HepG2 (cell line): ENCODE data around the gene ADIPOR2. TPM values are rescaled to one million over a fixed set of nuclear protein-coding genes. Genes with fewer than 3 reads are reported as not detected.

Source experiments
- ATAC-seq: fragments of 200-7000 bp; cut with Tn5 transposase; 3 replicates; pipeline ENCODE4 v1.9.1; 2020; ENCODE audit warnings: mild to moderate bottlenecking, moderate library complexity
- BruUV-seq: library from RNA; stranded (reverse); fragments of 400-500 nt; replicated peaks from 2 replicates; lab custom pipeline; 2021; lab: Mats Ljungman, UMichigan
- CTCF ChIA-PET: fragments of 300-600 bp; formaldehyde crosslinking; extraction: SDS; loops from one replicate; lab custom pipeline; 2021; ENCODE audit warnings: low total read pairs, inconsistent platforms, low intra/inter-chr PET ratio; lab: Yijun Ruan, JAX
- POLR2A ChIA-PET: fragments of 350-600 bp; sonication (Branson Sonifier 250); formaldehyde crosslinking; loops from one replicate; lab custom pipeline; 2020; ENCODE audit warnings: antibody characterized with exemption, inconsistent platforms; lab: Yijun Ruan, JAX
- DNase-seq: peaks from one replicate; pipeline ENCODE4 v3.0.0-alpha.2; 2015; ENCODE audit warnings: low spot score
- FAIRE-seq: peaks from 3 replicates; lab custom pipeline; 2011; peaks lifted over from hg19 to GRCh38; lab: Jason Lieb, UNC
- H2AFZ ChIP-seq: one replicate; pipeline ENCODE4 v1.6.1; 2011; ENCODE audit warnings: low read length, inconsistent platforms
- H3K27ac ChIP-seq: fragments of 300-600 bp; 3 replicates; pipeline ENCODE4 v1.8.0; 2011; ENCODE audit warnings: mixed run types, mild to moderate bottlenecking, mixed read lengths, low read length, inconsistent platforms; ENCODE audit not compliant: insufficient read depth; ENCODE audit errors: extremely low read length
- H3K27me3 ChIP-seq, 2 experiments: fragments of 200-600 bp in 1 of 2; 2 replicates in 1 of 2; 3 replicates in 1 of 2; pipeline versions ENCODE4 v1.6.0 to v1.8.0; 2011; ENCODE audit warnings: low read length in 2 of 2, mild to moderate bottlenecking in 2 of 2, moderate library complexity in 2 of 2, inconsistent platforms in 1 of 2; ENCODE audit not compliant: insufficient read depth in 2 of 2, control insufficient read depth in 1 of 2
- H3K36me3 ChIP-seq, 2 experiments: fragments of 200-600 bp in 1 of 2; replicated peaks in 1 of 2; 2 replicates in 1 of 2; 3 replicates in 1 of 2; pipeline versions ENCODE4 v1.5.1 to v1.8.0; 2011; ENCODE audit warnings: low read length in 2 of 2, inconsistent platforms in 1 of 2; ENCODE audit not compliant: insufficient read depth in 2 of 2, control insufficient read depth in 1 of 2
- H3K4me1 ChIP-seq: 2 replicates; pipeline ENCODE4 v1.5.1; 2012; ENCODE audit warnings: low read length, inconsistent platforms; ENCODE audit not compliant: insufficient read depth
- H3K4me2 ChIP-seq: 2 replicates; pipeline ENCODE4 v1.6.0; 2011; ENCODE audit warnings: low read depth, low read length, inconsistent platforms
- H3K4me3 ChIP-seq, 3 experiments: fragments of 200-600 bp in 1 of 3; sonication (generic), shearing (Covaris generic) in 1 of 3; replicated peaks in 1 of 3; 2 replicates each; pipeline ENCODE4 v1.5.1; 2011 to 2016; ENCODE audit warnings: low read length in 3 of 3, inconsistent platforms in 2 of 3, low read depth in 2 of 3, mild to moderate bottlenecking in 2 of 3, control low read depth in 1 of 3, mixed read lengths in 1 of 3; ENCODE audit not compliant: insufficient read depth in 1 of 3
- H3K79me2 ChIP-seq: one replicate; pipeline ENCODE4 v1.6.1; 2011; ENCODE audit warnings: low read length, inconsistent platforms; ENCODE audit not compliant: insufficient read depth
- H3K9ac ChIP-seq: 2 replicates; pipeline ENCODE4 v1.6.0; 2011; ENCODE audit warnings: mild to moderate bottlenecking, low read depth, low read length, inconsistent platforms; ENCODE audit not compliant: insufficient read depth
- H3K9me3 ChIP-seq: 2 replicates; pipeline ENCODE4 v1.5.1; 2012; ENCODE audit warnings: mild to moderate bottlenecking, low read length
- H4K20me1 ChIP-seq: 2 replicates; pipeline ENCODE4 v1.6.0; 2011; ENCODE audit warnings: inconsistent platforms, mild to moderate bottlenecking, low read length, moderate library complexity; ENCODE audit not compliant: insufficient read depth
- BCL6 ChIP-seq: IDR thresholded peaks from 2 replicates; pipeline ENCODE4 v1.6.1; 2016; ENCODE audit warnings: missing genetic modification reagents, missing compliant biosample characterization
- CEBPB ChIP-seq: IDR thresholded peaks from 2 replicates; pipeline ENCODE4 v1.6.1; 2011; ENCODE audit warnings: low read depth, low read length, improper control_type of control experiment, borderline replicate concordance
- CEBPG ChIP-seq: IDR thresholded peaks from 2 replicates; pipeline ENCODE4 v1.6.1; 2016
- GABPA ChIP-seq, 2 experiments: IDR thresholded peaks; 2 replicates each; pipeline ENCODE4 v1.6.1; 2011 to 2016; ENCODE audit warnings: low read depth in 2 of 2, low read length in 1 of 2, missing biosample characterization in 1 of 2, missing genetic modification characterization in 1 of 2
- GFI1 ChIP-seq: sonication (generic); formaldehyde crosslinking; IDR thresholded peaks from 2 replicates; pipeline ENCODE4 v1.5.0; 2020; ENCODE audit warnings: missing genetic modification reagents, mild to moderate bottlenecking, borderline replicate concordance
- HDAC1 ChIP-seq: sonication (generic); formaldehyde crosslinking; IDR thresholded peaks from 2 replicates; pipeline ENCODE4 v1.5.1; 2020; ENCODE audit warnings: mild to moderate bottlenecking, missing genetic modification reagents
- ZNF678 ChIP-seq: sonication (generic); formaldehyde crosslinking; IDR thresholded peaks from 2 replicates; pipeline ENCODE4 v1.4.0; 2020; ENCODE audit warnings: mild to moderate bottlenecking, missing genetic modification reagents
- in situ Hi-C: cut with HindIII; loops from 2 replicates; pipeline ENCODE4 v1.10.0; 2017; ENCODE audit warnings: low pct_unique_long_range_greater_than_20kb; ENCODE audit not compliant: extremely low pct_ligation_motif_present
- intact Hi-C: fragments of 100-400 bp; cut with micrococcal nuclease; formaldehyde crosslinking; loops from one replicate; pipeline ENCODE4 v1.10.0; 2022; ENCODE audit not compliant: unreplicated experiment
- polyA plus RNA-seq, 8 experiments: library from polyadenylated mRNA; depleted of rRNA in 3 of 8; stranded (reverse) in 7 of 8; unstranded in 1 of 8; fragments of >200 nt; fragmentation: Illumina TruSeq in 4 of 8; extraction: Trizol in 4 of 8; gene quantifications; 2 replicates each; pipeline versions ENCODE4 v1.2.1 to v1.2.3, GENCODE V29; 2011 to 2016; ENCODE audit warnings: low read depth in 4 of 8, missing spikeins in 1 of 8, mixed read lengths in 1 of 8; ENCODE audit not compliant: insufficient read depth in 1 of 8
- total RNA-seq, 5 experiments: library from RNA; depleted of rRNA; stranded (reverse); fragments of >200 nt; fragmentation: Illumina TruSeq; extraction: Trizol; gene quantifications; 2 replicates each; pipeline ENCODE4 v1.2.3, GENCODE V29; 2016; ENCODE audit warnings: low read depth in 1 of 5
- TF ChIP-seq, protein P1 (sequence below): sonication (generic); formaldehyde crosslinking; IDR thresholded peaks from 2 replicates; pipeline ENCODE4 v1.4.0; 2020; ENCODE audit warnings: mild to moderate bottlenecking, missing genetic modification reagents
- TF ChIP-seq, protein P2 (sequence below): sonication (generic); formaldehyde crosslinking; IDR thresholded peaks from 2 replicates; pipeline ENCODE4 v1.8.1; 2023; ENCODE audit warnings: mild to moderate bottlenecking, inconsistent platforms, moderate library complexity, missing genetic modification reagents, borderline replicate concordance
- TF ChIP-seq, protein P3 (sequence below), 2 experiments: fragments of 450-650 bp in 1 of 2; sonication (generic) in 1 of 2; formaldehyde crosslinking; IDR thresholded peaks; 2 replicates each; pipeline versions ENCODE4 v1.5.0 to v1.8.0; 2020 to 2022; ENCODE audit warnings: mild to moderate bottlenecking in 1 of 2, missing genetic modification reagents in 1 of 2

Gene ADIPOR2
- total and polyA plus RNA-seq, 2 of the 13 experiments (the other 11 are each of a cell fraction or from before 2014, with no cell fraction given), result 35.2 to 52.2 TPM

DNA sequence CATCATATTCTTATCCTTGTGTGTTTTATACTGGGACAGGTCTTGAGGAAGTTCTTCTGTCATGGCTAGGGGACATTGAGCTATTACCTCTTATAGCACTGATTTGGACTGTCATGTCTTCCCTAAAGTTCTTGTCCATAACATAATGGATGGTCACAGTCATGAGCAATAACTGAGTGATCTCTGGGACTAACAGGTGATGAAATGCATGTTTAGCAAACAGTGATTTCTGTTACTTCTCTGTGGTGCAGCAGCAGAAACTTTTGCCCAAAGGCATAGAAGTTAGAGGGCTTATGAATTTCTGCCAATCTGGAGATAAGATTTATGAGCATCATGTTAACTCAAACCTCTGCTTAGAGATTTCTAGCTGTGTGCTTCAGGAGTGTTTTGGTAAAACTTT lies 5.9 kb downstream of the ADIPOR2 start:
- no peak overlapping the region for H3K27ac ChIP-seq
- no peaks in the 10 kb centered on the region for H3K9me3 ChIP-seq
- H3K4me3 ChIP-seq, result no peak overlapping the region
- intact Hi-C loops, result no loop called here
- no peak overlapping the region for H3K9ac ChIP-seq
- CTCF ChIA-PET, result no interaction called here
- no peaks in the 10 kb centered on the region for H3K27me3 ChIP-seq
- H3K4me1 ChIP-seq, result peaks cover 92% of the 10 kb centered on the region
- ATAC-seq (peak; percentile 64), FAIRE-seq (no peak), DNase-seq (peak; percentile 23)
- H3K4me2 ChIP-seq, result peak overlapping the region; percentile 38
- no peak overlapping the region for H2AFZ ChIP-seq
- in situ Hi-C loops, result no loop called here
- H3K79me2 ChIP-seq, result peaks cover 100% of the 10 kb centered on the region
- BruUV-seq, result no TSS peak
- TF ChIP-seq GFI1 (CRISPR knock-in tag) (peak; percentile 61; the same call in 1 of the 2 replicates), BCL6 (no peak), CEBPB (peak; percentile 43; the same call in 1 of the 2 replicates), GABPA (IDR thresholded peaks at IDR 0.05; ENCODE audit: low read depth, low read length) (no peak), GABPA (CRISPR knock-in tag; IDR thresholded peaks at IDR 0.05; ENCODE audit: low read depth) (no peak), HDAC1 (0 out of 2 replicates have a peak, but pooled peaks have one; percentile 19), CEBPG (CRISPR knock-in tag) (peak; percentile 15; the same call in 1 of the 2 replicates), ZNF678 (no peak)
- TF ChIP-seq, protein P1, sequence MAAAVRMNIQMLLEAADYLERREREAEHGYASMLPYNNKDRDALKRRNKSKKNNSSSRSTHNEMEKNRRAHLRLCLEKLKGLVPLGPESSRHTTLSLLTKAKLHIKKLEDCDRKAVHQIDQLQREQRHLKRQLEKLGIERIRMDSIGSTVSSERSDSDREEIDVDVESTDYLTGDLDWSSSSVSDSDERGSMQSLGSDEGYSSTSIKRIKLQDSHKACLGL (CRISPR knock-in tag), result no peak
- TF ChIP-seq, protein P2, sequence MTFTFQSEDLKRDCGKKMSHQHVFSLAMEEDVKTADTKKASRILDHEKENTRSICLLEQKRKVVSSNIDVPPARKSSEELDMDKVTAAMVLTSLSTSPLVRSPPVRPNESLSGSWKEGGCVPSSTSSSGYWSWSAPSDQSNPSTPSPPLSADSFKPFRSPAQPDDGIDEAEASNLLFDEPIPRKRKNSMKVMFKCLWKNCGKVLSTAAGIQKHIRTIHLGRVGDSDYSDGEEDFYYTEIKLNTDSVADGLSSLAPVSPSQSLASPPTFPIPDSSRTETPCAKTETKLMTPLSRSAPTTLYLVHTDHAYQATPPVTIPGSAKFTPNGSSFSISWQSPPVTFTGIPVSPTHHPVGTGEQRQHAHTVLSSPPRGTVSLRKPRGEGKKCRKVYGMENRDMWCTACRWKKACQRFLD (CRISPR knock-in tag), result no peak
- TF ChIP-seq, protein P3, sequence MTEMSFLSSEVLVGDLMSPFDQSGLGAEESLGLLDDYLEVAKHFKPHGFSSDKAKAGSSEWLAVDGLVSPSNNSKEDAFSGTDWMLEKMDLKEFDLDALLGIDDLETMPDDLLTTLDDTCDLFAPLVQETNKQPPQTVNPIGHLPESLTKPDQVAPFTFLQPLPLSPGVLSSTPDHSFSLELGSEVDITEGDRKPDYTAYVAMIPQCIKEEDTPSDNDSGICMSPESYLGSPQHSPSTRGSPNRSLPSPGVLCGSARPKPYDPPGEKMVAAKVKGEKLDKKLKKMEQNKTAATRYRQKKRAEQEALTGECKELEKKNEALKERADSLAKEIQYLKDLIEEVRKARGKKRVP (CRISPR knock-in tag; IDR thresholded peaks at IDR 0.05), result peak in 1 of 2 experiments; percentile 33; a peak in 1 of 4 replicates
- H3K36me3 ChIP-seq, result peaks cover 0 to 5% of the 10 kb centered on the region in 2 experiments; a peak in 3 of 5 replicates
- POLR2A ChIA-PET, result interaction anchor here (1.2 kb wide), 1 partner anchor 30 kb away, joined by 3 read pairs; no protein-coding TSS in a partner anchor
- H4K20me1 ChIP-seq, result peaks cover 86% of the 10 kb centered on the region
